Breast epithelium (tissue), 3 donors: ENCODE data around the gene XAF1.
"Not testable (repeated sequence)": the region's sequence is repeated elsewhere in the genome, so short reads cannot be mapped to it uniquely, and the experiment has no call there.

Experiments
- POLR2AphosphoS5 ChIP-seq, 3 donors: sonication (generic); formaldehyde crosslinking; IDR thresholded peaks; one replicate each; pipeline ENCODE4 v1.6.1; 2017; ENCODE audit warnings: antibody characterized with exemption in 3 of 3
- TF ChIP-seq, protein P1 (sequence below), 3 donors: fragments of 450-650 bp; IDR thresholded peaks; one replicate each; pipeline ENCODE4 v1.5.1; 2016 to 2017; ENCODE audit warnings: antibody characterized with exemption in 3 of 3, mild to moderate bottlenecking in 3 of 3, moderate library complexity in 3 of 3

GRCh38 chr17:6774906-6775305 is 19.1 kb downstream of the XAF1 start:
- TF ChIP-seq, protein P1, sequence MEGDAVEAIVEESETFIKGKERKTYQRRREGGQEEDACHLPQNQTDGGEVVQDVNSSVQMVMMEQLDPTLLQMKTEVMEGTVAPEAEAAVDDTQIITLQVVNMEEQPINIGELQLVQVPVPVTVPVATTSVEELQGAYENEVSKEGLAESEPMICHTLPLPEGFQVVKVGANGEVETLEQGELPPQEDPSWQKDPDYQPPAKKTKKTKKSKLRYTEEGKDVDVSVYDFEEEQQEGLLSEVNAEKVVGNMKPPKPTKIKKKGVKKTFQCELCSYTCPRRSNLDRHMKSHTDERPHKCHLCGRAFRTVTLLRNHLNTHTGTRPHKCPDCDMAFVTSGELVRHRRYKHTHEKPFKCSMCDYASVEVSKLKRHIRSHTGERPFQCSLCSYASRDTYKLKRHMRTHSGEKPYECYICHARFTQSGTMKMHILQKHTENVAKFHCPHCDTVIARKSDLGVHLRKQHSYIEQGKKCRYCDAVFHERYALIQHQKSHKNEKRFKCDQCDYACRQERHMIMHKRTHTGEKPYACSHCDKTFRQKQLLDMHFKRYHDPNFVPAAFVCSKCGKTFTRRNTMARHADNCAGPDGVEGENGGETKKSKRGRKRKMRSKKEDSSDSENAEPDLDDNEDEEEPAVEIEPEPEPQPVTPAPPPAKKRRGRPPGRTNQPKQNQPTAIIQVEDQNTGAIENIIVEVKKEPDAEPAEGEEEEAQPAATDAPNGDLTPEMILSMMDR (IDR thresholded peaks at IDR 0.05) = not testable (repeated sequence)
- not testable (repeated sequence) for TF ChIP-seq POLR2AphosphoS5 (IDR thresholded peaks at IDR 0.05)
